Mucosa of rectum (tissue), 2 donors: ENCODE results near the gene RAB3D.
"Not testable (repeated sequence)": the region's sequence is repeated elsewhere in the genome, so short reads cannot be mapped to it uniquely, and the experiment has no call there.

Experiments
- H3K27ac ChIP-seq, 2 donors: one replicate each; pipeline ENCODE4 v1.7.0; 2013; ENCODE audit warnings: inconsistent platforms in 2 of 2, low read depth in 2 of 2, low read length in 2 of 2
- H3K27me3 ChIP-seq, 2 donors: one replicate each; pipeline ENCODE4 v1.7.0; 2013; ENCODE audit warnings: low read length in 2 of 2; ENCODE audit not compliant: control insufficient read depth in 2 of 2, insufficient read depth in 2 of 2
- H3K36me3 ChIP-seq, 2 donors: one replicate each; pipeline ENCODE4 v1.7.0; 2013; ENCODE audit warnings: low read length in 2 of 2; ENCODE audit not compliant: control insufficient read depth in 2 of 2, insufficient read depth in 2 of 2
- H3K4me1 ChIP-seq, 2 donors: one replicate each; pipeline ENCODE4 v1.7.0; 2013; ENCODE audit warnings: low read length in 2 of 2, mild to moderate bottlenecking in 1 of 2; ENCODE audit not compliant: control insufficient read depth in 2 of 2, insufficient read depth in 2 of 2
- H3K4me3 ChIP-seq, 2 donors: one replicate each; pipeline ENCODE4 v1.7.0; 2013; ENCODE audit warnings: low read length in 2 of 2
- H3K9ac ChIP-seq, 2 donors: one replicate each; pipeline ENCODE4 v1.7.0; 2013; ENCODE audit warnings: low read length in 2 of 2, low read depth in 1 of 2, mild to moderate bottlenecking in 1 of 2
- H3K9me3 ChIP-seq, 2 donors: one replicate each; pipeline ENCODE4 v1.7.0; 2013; ENCODE audit warnings: low read length in 2 of 2; ENCODE audit not compliant: control insufficient read depth in 2 of 2
- donor health status: healthy.
- donor health status: Normal muscosa, but diverticular disease.

The RAB3D gene

DNA sequence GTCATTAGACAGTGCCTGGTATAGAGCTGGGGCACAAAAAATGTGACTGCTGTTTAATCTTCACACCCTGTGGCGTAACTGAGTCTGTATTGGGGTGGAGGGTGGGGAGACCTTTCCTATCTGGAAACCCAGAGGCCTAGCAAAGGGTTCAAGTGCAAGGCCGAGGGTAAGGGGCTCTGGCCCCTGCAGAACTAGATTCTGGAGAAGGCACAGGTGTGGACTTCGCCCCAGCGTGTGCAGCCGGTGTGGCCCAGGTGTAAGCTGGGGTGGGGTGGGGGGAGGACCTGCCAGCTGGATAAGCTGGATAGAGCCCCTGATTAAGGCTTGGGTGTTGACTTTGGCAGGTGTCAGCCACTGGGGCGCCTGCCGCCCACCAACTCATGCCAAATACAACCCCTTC, 1.3 kb downstream of the RAB3D start:
- H3K36me3 ChIP-seq: peaks cover 10 to 23% of the 10 kb centered on the region in 2 donors
- H3K4me1 ChIP-seq: peaks cover 16% of the 10 kb centered on the region in 2 donors
- H3K27ac ChIP-seq: peak overlapping the region in 1 of 2 donors; percentile 75
- no peaks in the 10 kb centered on the region for H3K9me3 ChIP-seq
- H3K9ac ChIP-seq: peak overlapping the region in 1 of 2 donors; percentile 79
- H3K27me3 ChIP-seq: no peaks in the 10 kb centered on the region
- H3K4me3 ChIP-seq: peak overlapping the region; percentile 76 to 77

DNA sequence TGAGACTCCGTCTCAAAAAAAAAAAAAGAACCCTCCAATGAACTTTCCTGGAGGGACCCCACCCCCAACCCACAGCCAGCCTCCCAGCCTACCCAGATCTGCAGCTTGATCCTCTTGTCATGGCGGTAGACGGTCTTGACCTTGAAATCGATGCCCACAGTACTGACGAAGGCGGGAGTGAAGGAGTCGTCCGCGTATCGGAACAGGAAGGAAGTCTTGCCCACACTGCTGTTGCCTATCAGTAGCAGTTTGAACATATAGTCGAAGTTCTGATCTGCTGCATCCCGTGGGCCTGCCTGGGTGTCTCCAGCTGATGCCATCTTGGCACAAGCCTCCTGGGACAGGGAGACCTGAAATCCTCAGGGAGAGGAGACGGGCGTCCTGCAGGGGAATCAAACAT, 2.4 kb downstream of the RAB3D start:
- Histone ChIP-seq H3K4me3 (no peak overlapping the region), H3K4me1 (peaks cover 16% of the 10 kb centered on the region in 2 donors), H3K9ac (no peak overlapping the region), H3K9me3 (no peaks in the 10 kb centered on the region), H3K27ac (no peak overlapping the region), H3K36me3 (peaks cover 10 to 25% of the 10 kb centered on the region in 2 donors), H3K27me3 (no peaks in the 10 kb centered on the region)

DNA sequence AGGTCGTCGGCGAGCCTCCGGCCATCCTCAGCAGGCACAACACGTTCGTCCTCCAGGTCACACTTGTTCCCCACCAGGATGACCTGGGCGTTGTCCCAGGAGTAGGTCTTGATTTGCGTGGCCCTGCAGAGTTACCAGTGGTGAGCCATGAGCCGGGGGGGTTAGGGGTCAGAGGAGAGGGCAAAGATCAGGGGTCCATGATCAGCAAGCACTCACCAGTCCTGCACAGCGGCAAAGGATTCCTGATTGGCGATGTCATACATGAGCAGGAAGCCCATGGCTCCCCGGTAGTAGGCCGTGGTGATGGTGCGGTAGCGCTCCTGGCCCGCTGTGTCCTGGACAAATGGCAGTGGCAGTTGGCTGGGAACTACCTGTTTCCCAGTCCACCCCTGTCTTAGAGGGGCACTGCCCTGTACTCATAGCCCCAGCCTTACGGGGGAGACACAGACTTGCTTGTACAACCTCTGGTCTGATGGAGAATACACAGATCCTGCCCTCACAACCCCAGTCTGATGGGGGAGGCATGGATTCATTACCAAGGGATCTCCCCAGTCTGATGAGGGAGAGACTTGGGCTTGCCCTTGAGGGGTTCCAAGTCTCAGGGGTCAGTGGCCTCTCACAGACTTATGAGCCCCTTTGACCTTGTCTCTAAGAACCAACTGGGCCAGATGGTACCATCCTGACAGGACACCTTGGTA, 3.9 kb downstream of the RAB3D start:
- Histone ChIP-seq H3K27me3 (no peaks in the 10 kb centered on the region), H3K4me3 (no peak overlapping the region), H3K9me3 (no peaks in the 10 kb centered on the region), H3K36me3 (peaks cover 10 to 25% of the 10 kb centered on the region in 2 donors), H3K9ac (no peak overlapping the region), H3K27ac (no peak overlapping the region), H3K4me1 (peaks cover 16% of the 10 kb centered on the region in 2 donors)

DNA sequence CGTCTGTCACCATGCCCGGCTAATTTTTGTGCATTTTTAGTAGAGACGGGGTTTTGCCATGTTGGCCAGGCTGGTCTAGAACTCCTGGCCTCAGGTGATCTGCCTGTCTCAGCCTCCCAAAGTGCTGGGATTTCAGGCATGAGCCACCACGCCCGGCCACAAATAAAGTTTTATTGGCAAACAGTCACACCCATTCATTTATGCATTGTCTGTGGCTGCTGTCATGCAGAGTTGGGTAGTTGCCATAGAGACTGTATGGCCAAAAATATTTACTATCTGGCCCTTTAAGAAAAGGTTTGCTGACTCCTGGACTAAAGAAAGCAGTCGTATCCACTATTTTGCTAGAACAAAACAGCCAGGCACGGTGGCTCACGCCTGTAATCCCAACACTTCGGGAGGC, 5.6 kb downstream of the RAB3D start:
- not testable (repeated sequence) for H3K27me3 ChIP-seq, H3K4me3 ChIP-seq, H3K9ac ChIP-seq, H3K9me3 ChIP-seq, H3K27ac ChIP-seq, H3K4me1 ChIP-seq
- H3K36me3 ChIP-seq: peaks cover 10 to 25% of the 10 kb centered on the region in 2 donors

DNA sequence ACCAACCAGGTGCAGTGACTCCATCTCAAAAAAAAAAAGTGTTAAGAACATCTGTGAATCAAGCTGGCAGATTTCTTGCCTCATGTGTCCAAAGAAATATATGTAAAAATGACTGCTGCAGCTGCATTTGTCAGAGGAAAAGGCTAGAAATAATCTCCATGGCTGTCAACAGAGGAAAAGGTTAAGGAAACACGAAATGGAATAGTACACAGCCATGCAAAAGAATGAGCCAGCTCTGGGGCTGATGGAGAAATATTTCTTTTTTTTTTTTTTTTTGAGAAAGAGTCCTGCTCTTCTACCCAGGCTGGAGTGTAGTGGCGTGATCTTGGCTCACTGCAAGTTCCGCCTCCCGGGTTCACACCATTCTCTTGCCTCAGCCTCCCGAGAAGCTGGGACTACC, 6.6 kb downstream of the RAB3D start:
- Histone ChIP-seq H3K27me3 (no peaks in the 10 kb centered on the region), H3K9me3 (no peaks in the 10 kb centered on the region), H3K36me3 (peaks cover 10 to 25% of the 10 kb centered on the region in 2 donors)

DNA sequence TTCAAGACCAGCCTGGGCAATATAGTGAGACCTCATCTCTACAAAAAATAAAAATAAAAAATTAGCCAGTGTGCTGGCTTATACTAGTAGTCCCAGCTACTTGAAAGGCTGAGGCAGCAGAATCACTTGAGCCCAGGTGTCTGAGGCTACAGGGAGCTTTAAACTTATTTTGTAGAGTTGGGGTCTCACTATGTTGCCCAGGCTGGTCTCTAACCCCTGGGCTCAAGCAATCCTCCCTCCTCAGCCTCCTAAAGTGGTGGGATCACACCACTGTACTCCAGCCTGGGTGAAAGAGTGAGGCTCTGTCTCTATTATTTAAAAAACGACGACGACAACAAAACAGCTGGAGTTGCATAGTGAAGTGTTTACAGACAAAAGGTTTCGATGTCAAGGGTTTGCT, 8.0 kb downstream of the RAB3D start:
- Histone ChIP-seq H3K27me3 (no peaks in the 10 kb centered on the region), H3K4me1 (no peaks in the 10 kb centered on the region), H3K9me3 (no peaks in the 10 kb centered on the region), H3K9ac (no peak overlapping the region), H3K36me3 (peaks cover 13 to 26% of the 10 kb centered on the region in 2 donors), H3K4me3 (no peak overlapping the region), H3K27ac (no peak overlapping the region)

More for the DNA sequence above, 6.6 kb downstream of the RAB3D start:
- no peak overlapping the region for H3K9ac ChIP-seq
- H3K4me3 ChIP-seq: no peak overlapping the region
- no peak overlapping the region for H3K27ac ChIP-seq
- H3K4me1 ChIP-seq: peaks cover 0 to under 1% of the 10 kb centered on the region in 2 donors

DNA sequence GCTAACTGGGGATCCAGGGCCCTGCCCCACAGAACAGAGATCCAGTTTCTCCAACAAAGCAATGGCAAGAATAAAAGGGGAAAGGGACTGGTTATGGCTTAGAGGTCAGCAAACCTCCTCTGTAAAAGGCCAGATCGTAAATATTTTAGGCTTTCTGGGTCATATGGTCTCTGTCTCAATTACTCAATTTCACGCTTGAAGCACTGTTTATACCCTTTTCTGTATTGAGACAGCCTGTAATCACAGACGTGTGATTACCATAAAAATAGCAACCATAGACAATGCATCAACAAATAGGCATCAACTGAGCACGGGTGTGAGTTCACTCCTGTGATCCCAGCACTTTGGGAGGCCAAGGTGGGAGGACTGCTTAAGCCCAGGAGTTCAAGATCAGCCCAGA, 9.3 kb downstream of the RAB3D start:
- no peak overlapping the region for H3K4me3 ChIP-seq
- no peaks in the 10 kb centered on the region for H3K4me1 ChIP-seq
- H3K9me3 ChIP-seq: no peaks in the 10 kb centered on the region
- no peak overlapping the region for H3K9ac ChIP-seq
- peaks cover 6 to 12% of the 10 kb centered on the region in 2 donors for H3K36me3 ChIP-seq
- no peaks in the 10 kb centered on the region for H3K27me3 ChIP-seq
- H3K27ac ChIP-seq: no peak overlapping the region

DNA sequence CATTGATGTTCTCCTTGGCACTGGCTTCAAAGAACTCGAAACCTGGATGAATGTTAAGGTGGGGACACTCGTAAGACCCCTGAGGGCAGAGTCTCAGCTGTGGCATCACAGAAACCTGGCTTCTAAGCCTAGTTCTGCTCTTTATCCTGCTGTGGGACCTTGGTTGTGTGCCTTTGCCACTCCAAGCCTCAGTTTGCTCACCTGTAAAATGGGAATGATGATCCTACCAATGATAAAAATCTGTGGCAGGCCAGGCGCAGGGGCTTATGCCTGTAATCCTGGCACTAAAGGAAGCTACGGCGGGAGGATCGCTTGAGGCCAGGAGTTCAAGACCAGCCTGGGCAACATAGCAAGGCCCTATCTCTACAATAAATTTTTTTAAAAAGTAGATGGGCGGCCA, 13.9 kb downstream of the RAB3D start:
- H3K27ac ChIP-seq: no peak overlapping the region
- peaks cover 13 to 15% of the 10 kb centered on the region in 2 donors for H3K4me1 ChIP-seq
- no peak overlapping the region for H3K4me3 ChIP-seq
- H3K36me3 ChIP-seq: peaks cover 3 to 4% of the 10 kb centered on the region in 2 donors
- no peaks in the 10 kb centered on the region for H3K27me3 ChIP-seq
- no peaks in the 10 kb centered on the region for H3K9me3 ChIP-seq
- no peak overlapping the region for H3K9ac ChIP-seq

DNA sequence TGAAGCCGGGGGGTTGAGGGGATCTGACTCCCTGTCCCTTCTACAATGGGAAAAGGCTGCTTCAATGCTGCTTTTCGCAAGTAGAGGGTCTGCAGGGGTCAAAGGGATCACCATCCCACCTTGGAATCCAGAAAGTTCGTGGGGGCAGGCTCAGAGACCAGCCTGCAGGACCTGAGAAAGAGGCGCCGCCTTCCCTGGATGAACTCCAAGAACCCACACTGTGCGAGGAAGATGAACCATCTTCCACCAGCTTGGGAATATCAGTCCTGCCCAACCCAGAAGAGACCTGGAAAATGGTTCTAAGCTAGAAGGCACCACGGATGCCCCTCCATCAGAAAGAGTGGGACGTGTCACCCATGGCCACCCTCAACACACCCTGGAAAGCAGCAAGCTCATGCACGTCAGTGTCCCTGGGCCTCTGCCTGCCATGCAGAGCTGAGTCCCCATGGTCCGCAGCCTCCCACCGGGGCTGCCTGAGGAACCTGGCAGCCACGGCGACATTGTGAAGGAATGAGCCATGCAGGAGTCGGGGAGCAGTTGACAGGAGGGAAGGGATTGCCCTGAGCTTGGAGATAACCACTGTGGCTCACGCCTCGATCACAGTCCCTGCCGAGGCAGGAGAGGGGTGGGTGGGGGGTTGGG, 14.6 kb downstream of the RAB3D start:
- H3K4me3 ChIP-seq: no peak overlapping the region
- no peaks in the 10 kb centered on the region for H3K27me3 ChIP-seq
- H3K4me1 ChIP-seq: peaks cover 13 to 15% of the 10 kb centered on the region in 2 donors
- no peaks in the 10 kb centered on the region for H3K9me3 ChIP-seq
- no peak overlapping the region for H3K9ac ChIP-seq
- H3K36me3 ChIP-seq: peaks cover 3 to 4% of the 10 kb centered on the region in 2 donors
- H3K27ac ChIP-seq: peak overlapping the region; percentile 40 to 59

DNA sequence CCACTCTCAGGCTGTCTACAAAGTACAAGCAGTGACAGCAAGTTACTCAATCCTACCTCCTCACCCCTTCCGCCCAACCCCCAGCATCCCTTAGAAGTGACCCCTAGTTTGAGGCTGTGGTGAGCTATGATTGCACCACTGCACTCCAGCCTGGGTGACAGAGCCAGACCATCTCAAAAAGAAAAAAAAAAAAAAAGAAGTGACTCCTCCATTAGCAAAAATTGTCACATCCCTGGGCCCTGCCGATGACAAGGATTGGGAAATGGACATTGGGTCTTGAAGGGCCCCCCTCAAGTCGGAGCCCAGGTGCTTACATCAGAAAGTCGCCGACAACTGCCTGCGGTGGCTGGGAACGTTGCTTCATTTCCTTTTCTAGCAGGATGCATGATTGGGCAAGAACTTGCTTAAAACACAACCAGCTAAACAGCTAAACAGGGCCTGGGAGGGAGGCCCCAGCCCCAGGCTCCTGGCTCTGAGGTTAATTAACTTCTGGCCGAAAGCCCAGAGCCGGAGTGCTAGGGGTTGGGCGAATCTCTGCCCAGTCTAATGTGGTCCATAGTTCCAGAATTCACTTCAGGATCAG, 15.3 kb downstream of the RAB3D start:
- Histone ChIP-seq H3K27me3 (no peaks in the 10 kb centered on the region), H3K36me3 (peaks cover 3 to 4% of the 10 kb centered on the region in 2 donors), H3K27ac (peak overlapping the region; percentile 59 to 67), H3K4me1 (peaks cover 13 to 15% of the 10 kb centered on the region in 2 donors), H3K9ac (peak overlapping the region in 1 of 2 donors; percentile 29), H3K9me3 (no peaks in the 10 kb centered on the region), H3K4me3 (no peak overlapping the region)
